ENCODE results near the gene DGLUCY.
"Not testable (repeated sequence)": the region's sequence is repeated elsewhere in the genome, so short reads cannot be mapped to it uniquely, and the experiment has no call there.

The DGLUCY gene

DNA sequence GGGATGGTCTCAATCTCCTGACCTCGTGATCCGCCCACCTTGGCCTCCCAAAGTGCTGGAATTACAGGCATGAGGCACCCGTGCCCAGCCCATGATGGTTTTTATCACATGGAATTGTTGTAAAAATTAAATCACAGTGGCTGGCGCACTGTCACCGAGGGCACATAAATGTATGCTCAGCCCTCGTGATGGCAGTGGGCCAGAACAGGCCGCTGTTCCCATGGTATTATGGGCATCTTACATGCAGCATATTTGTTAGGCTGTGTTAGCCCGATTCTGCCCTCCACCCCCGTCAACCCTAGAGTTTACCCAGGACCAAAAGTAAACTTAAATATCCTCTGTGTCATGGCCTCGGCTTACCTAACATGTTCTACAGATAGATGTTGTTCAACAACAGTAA is 82.0 kb downstream of the DGLUCY start:
- Histone ChIP-seq H3K36me3 (ENCODE audit: control insufficient read depth in 2 of 2, insufficient read depth in 1 of 2, low read length in 2 of 2) (peaks cover 0 to 44% of the 10 kb centered on the region in 2 experiments; a peak in 2 of 3 replicates), H3K4me3 (ENCODE audit: low read depth, low read length) (no peak overlapping the region), H3K9me3 (ENCODE audit: control insufficient read depth, insufficient read depth, low read depth, low read length) (no peaks in the 10 kb centered on the region), H3K4me1 (ENCODE audit: control insufficient read depth, insufficient read depth, low read length) (no peaks in the 10 kb centered on the region), H3K27ac (ENCODE audit: extremely low read depth, low read depth, low read length) (no peak overlapping the region)
- no peak for TF ChIP-seq TCF7L2 (IDR thresholded peaks at IDR 0.05; ENCODE audit: borderline replicate concordance, low read depth, low read length)
- no peak for TF ChIP-seq ZNF175 (tag by site-specific recombination; IDR thresholded peaks at IDR 0.05)
- TF ChIP-seq, protein P1, sequence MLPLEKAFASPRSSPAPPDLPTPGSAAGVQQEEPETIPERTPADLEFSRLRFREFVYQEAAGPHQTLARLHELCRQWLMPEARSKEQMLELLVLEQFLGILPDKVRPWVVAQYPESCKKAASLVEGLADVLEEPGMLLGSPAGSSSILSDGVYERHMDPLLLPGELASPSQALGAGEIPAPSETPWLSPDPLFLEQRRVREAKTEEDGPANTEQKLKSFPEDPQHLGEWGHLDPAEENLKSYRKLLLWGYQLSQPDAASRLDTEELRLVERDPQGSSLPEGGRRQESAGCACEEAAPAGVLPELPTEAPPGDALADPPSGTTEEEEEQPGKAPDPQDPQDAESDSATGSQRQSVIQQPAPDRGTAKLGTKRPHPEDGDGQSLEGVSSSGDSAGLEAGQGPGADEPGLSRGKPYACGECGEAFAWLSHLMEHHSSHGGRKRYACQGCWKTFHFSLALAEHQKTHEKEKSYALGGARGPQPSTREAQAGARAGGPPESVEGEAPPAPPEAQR (tag by site-specific recombination; IDR thresholded peaks at IDR 0.05), result no peak
- no peak for TF ChIP-seq ZNF548 (tag by site-specific recombination; IDR thresholded peaks at IDR 0.05)
- no peak for TF ChIP-seq ZNF10 (tag by site-specific recombination; IDR thresholded peaks at IDR 0.05)
- TF ChIP-seq ELK4 (IDR thresholded peaks at IDR 0.05; ENCODE audit: borderline replicate concordance, low read depth, low read length), result no peak
- TF ChIP-seq ZNF626 (tag by site-specific recombination; IDR thresholded peaks at IDR 0.05), result no peak
- TF ChIP-seq ZNF433 (tag by site-specific recombination; IDR thresholded peaks at IDR 0.05; ENCODE audit: low read depth), result no peak
- TF ChIP-seq ZNF311 (tag by site-specific recombination; IDR thresholded peaks at IDR 0.05; ENCODE audit: borderline replicate concordance), result no peak
- no peak for TF ChIP-seq ZNF670 (tag by site-specific recombination; IDR thresholded peaks at IDR 0.05; ENCODE audit: low read depth)
- no peak for TF ChIP-seq ZNF398 (tag by site-specific recombination; IDR thresholded peaks at IDR 0.05)
- TF ChIP-seq ZNF654 (tag by site-specific recombination; IDR thresholded peaks at IDR 0.05; ENCODE audit: low read depth), result no peak
- no peak for TF ChIP-seq ZNF48 (tag by site-specific recombination; IDR thresholded peaks at IDR 0.05)
- TF ChIP-seq ZNF324 (tag by site-specific recombination; IDR thresholded peaks at IDR 0.05), result no peak
- TF ChIP-seq PRDM1 (tag by site-specific recombination; IDR thresholded peaks at IDR 0.05), result no peak
- CTCF ChIA-PET, result interaction anchor here (0.7 kb wide), 1 partner anchor 15 kb away, joined by 3 read pairs; no protein-coding TSS in a partner anchor
- POLR2A ChIA-PET, result no interaction called here

DNA sequence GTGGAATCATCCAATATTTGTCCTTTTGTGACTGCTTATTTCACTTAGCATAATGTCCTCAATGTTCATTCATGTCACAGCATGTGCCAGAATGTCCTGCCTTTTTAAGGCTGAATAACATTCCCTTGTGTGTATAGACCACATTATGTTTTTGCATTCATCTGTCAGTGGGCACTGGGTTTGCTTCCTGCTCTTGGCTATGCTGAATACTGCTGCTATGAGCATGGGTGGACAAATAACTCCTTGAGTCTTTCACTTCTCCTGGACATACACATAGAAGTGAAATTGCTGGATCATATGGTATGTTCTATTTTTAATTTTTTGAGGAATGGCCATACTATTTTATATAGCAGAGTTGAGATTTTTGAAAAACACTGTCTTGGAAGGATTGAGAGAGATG is 83.8 kb downstream of the DGLUCY start:
- H3K36me3 ChIP-seq (ENCODE audit: control insufficient read depth in 2 of 2, insufficient read depth in 1 of 2, low read length in 2 of 2), result peaks cover 0 to 42% of the 10 kb centered on the region in 2 experiments; a peak in 2 of 3 replicates
- TF ChIP-seq ZBTB8A (tag by site-specific recombination; IDR thresholded peaks at IDR 0.05) (no peak), ZNF600 (tag by site-specific recombination; IDR thresholded peaks at IDR 0.05) (no peak), ZNF629 (tag by site-specific recombination; IDR thresholded peaks at IDR 0.05) (no peak), ZNF223 (tag by site-specific recombination; IDR thresholded peaks at IDR 0.05) (no peak), KLF9 (tag by site-specific recombination; IDR thresholded peaks at IDR 0.05; ENCODE audit: low read depth) (no peak), SETDB1 (IDR thresholded peaks at IDR 0.05; ENCODE audit: insufficient read length, low read length) (no peak), ZNF133 (tag by site-specific recombination; IDR thresholded peaks at IDR 0.05) (no peak), TCF7L2 (IDR thresholded peaks at IDR 0.05; ENCODE audit: borderline replicate concordance, low read depth, low read length) (no peak)
- TF ChIP-seq, protein P1 (tag by site-specific recombination; IDR thresholded peaks at IDR 0.05), result no peak
- ChIA-PET POLR2A (no interaction called here), CTCF (no interaction called here)
- no peak overlapping the region for H3K27ac ChIP-seq (ENCODE audit: extremely low read depth, low read depth, low read length)
- no peaks in the 10 kb centered on the region for H3K9me3 ChIP-seq (ENCODE audit: control insufficient read depth, insufficient read depth, low read depth, low read length)
- H3K4me3 ChIP-seq (ENCODE audit: low read depth, low read length), result no peak overlapping the region
- H3K4me1 ChIP-seq (ENCODE audit: control insufficient read depth, insufficient read depth, low read length), result no peaks in the 10 kb centered on the region

DNA sequence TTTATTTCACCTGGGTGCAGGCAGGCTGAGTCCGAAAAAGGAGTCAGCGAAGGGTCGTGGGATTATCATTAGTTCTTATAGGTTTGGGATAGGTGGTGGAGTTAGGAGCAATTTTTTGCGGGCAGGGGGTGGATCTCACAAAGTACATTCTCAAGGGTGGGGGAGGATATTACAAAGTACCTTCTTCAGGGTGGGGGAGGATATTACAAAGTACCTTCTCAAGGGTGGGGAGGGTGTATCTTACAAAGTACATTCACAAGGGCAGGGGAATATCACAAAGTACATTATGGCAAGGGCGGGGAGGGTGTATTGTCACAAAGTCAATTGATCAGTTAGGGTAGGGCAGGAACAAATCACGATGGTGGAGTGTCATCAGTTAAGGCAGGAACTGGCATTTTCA is 86.9 kb downstream of the DGLUCY start:
- peaks cover 0 to 71% of the 10 kb centered on the region in 2 experiments; a peak in 2 of 3 replicates for H3K36me3 ChIP-seq (ENCODE audit: control insufficient read depth in 2 of 2, insufficient read depth in 1 of 2, low read length in 2 of 2)
- CTCF ChIA-PET, result not testable (repeated sequence)

More for the DNA sequence above, 86.9 kb downstream of the DGLUCY start:
- H3K27ac ChIP-seq (ENCODE audit: extremely low read depth, low read depth, low read length); H3K4me3 ChIP-seq (ENCODE audit: low read depth, low read length); H3K9me3 ChIP-seq (ENCODE audit: control insufficient read depth, insufficient read depth, low read depth, low read length); POLR2A ChIA-PET; H3K4me1 ChIP-seq (ENCODE audit: control insufficient read depth, insufficient read depth, low read length): not testable (repeated sequence)
